Measurements from ENCODE around the gene KCTD16.

Gene KCTD16

GRCh38 chr5:144465441-144465840 is 294.8 kb downstream of the KCTD16 start:
- DNase-seq, result peak in 1 of 3 experiments; percentile 38

GRCh38 chr5:144467792-144468191 is 297.1 kb downstream of the KCTD16 start:
- peak in 2 of 3 experiments; percentile 4 to 18 for DNase-seq

GRCh38 chr5:144468571-144468970 is 297.9 kb downstream of the KCTD16 start:
- DNase-seq, result peak in 2 of 3 experiments; percentile 40 to 50

- no peak for DNase-seq
These were observed 298.4 kb downstream of the KCTD16 start for GRCh38 chr5:144469106-144469505.

- DNase-seq, result no peak
These were observed 301.5 kb downstream of the KCTD16 start for GRCh38 chr5:144472221-144472620.

GRCh38 chr5:144473650-144474049 is 303.0 kb downstream of the KCTD16 start:
- DNase-seq, result no peak

DNA sequence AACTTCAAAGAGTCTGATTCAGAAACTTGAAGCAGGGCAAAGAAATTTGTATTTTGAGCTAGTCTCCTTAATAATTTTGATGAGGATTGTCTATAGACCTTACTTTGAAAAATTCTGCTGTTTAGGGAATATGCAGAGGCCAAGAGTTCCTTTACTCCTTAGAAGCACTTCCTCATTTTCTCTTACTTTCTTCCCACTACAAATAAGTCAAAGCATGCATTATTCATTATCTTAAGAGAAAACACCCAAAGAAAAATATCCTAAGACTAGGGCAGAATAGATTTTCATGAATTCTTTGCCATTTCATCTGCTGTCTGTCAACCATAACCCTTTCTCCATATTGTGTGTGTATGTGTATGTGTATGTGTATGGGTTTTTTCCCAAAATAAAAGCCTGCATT is 307.9 kb downstream of the KCTD16 start:
- DNase-seq, result no peak

- no peak for DNase-seq
These were observed 311.2 kb downstream of the KCTD16 start for GRCh38 chr5:144481861-144482260.

- no peak for DNase-seq
These were observed 313.6 kb downstream of the KCTD16 start for GRCh38 chr5:144484124-144484897.

DNA sequence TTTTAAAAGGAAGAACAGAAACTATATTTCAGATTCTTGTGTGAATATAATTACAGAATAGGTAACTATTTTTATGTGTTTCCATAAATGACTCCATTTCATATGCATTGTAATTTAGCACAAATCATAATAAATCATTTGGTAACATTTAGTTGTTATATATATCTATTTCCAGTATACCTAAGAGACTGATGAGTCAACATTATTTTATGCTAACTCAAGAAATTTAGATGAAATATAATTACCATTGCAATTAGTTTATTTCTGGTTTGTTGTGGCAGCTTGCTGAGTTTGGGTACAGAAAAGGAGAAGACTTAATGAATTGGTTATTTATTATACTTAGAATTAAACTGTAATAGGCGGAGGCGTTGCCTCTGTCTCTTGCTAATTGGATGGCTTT is 314.9 kb downstream of the KCTD16 start:
- DNase-seq, result no peak

GRCh38 chr5:144487207-144487606 is 316.5 kb downstream of the KCTD16 start:
- DNase-seq, result no peak

- DNase-seq, result peak in 1 of 3 experiments; percentile 25
These were observed 317.1 kb downstream of the KCTD16 start for GRCh38 chr5:144487761-144488160.

DNA sequence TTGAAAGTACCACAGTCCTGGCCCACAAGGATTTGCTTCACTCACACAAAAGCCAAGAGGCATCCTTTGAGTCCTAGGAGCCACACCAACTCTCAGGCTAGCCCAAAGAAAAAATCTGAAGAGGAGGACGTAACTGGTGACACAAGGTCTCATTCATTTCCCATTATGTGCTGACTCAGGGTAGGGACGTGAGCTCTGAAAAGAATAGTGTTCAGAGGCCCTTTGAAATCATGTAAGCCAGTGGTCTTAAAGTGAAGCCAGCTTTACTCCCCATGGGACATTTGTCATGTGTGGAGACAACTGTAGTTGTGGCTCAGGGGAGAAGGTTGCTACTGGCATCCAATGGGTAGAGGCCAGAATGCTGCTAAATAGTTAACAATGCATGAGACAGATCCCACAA is 332.4 kb downstream of the KCTD16 start:
- DNase-seq, result no peak

DNA sequence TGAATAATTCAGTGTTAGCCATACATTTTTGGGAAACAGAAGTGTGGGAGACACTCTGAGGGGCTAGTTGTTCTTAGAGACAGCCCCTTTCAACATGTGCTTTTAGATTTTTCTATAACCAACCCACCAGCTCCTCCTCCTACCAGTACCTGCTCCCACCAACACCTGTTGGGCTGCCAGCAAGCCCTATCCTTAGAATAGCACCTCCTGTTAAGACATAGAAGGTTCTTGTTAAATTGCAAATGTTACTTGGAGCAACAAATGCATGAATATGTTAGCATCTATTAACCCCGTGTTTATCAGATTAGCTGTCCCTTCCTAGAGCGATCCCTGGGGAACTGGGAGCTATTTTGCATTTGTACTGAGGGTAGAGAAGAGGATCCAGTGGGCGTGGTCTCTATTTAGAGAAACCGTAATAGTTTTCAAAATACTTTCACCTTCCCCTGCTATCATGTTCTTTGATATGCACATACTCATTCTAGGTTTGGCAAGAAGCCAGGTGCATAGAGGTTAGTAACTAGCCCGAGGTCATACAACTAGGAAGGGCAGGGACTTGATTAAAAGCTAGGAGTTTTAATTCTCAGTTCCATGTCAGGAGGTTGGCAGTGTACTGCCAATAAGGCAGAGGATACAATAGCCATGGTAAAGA is 334.4 kb downstream of the KCTD16 start:
- DNase-seq, result peak in 2 of 3 experiments; percentile 14 to 62

GRCh38 chr5:144510845-144511579 is 340.3 kb downstream of the KCTD16 start:
- DNase-seq, result no peak

- DNase-seq, result no peak
These were observed 341.0 kb downstream of the KCTD16 start for GRCh38 chr5:144511580-144512072.

DNA sequence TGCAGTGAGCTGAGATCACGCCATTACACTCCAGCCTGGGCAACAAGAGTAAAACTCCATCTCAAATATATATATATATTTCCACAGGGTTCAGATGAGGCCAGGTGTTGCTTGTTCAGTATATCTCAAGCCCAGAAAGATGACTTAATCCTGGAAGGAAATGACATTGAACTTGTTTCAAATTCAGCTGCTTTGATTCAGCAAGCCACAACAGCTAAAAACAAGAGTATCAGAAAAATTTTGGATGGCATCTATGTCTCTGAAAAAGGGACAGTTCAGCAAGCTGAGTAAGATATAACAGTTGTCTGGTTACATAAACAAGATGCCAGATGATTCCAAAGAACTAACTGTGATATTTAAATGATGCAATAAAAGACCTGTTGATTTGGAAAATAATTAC is 352.0 kb downstream of the KCTD16 start:
- DNase-seq, result no peak

DNA sequence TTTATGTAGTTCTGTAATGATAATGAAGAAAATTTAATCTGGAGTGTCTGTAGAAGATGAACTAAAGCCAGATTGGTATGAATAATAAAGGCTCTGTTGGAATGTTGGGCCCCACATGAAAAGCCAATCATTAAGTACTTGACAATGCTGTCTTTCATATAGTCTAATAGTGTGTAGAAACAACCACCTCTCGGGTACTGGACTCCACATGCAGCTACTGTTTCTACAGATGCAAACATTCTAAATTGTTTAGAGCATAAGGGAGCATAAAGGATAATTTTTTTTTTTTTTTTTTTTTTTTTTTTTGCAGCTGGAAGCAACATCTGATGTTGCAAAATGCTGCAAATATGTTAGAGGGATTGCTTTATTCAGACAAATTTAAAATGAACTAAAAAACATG is 354.3 kb downstream of the KCTD16 start:
- no peak for DNase-seq

DNA sequence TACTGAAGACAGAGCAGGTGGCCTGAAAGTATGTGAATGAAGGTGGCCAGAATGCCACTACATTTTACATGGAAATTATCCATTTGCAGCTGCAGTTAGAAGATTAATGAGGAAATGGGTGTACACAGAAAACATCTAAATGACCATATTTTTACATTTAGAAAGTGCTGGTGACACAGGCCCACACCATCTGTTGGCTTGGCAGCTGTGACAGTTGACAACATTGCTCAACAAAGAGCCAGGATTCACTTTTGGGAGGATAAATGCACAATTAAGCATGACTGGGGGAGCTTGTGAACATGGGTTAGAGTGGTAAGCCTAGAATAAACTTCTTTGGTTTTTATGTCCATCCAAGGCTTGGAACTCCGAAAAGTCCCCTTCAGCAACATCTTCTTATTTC is 360.5 kb downstream of the KCTD16 start:
- DNase-seq, result no peak
